Activated gamma-delta T cell treated with anti-CD3 and anti-CD28 coated beads, Interleukin-2, amount 50 U/mL, for 16 hours (primary cell): Measurements from ENCODE around the gene RPP38.

Experiments
- DNase-seq: peaks from one replicate; pipeline ENCODE4 v3.0.0-alpha.2; 2020; ENCODE audit warnings: low read depth

Gene RPP38

DNA sequence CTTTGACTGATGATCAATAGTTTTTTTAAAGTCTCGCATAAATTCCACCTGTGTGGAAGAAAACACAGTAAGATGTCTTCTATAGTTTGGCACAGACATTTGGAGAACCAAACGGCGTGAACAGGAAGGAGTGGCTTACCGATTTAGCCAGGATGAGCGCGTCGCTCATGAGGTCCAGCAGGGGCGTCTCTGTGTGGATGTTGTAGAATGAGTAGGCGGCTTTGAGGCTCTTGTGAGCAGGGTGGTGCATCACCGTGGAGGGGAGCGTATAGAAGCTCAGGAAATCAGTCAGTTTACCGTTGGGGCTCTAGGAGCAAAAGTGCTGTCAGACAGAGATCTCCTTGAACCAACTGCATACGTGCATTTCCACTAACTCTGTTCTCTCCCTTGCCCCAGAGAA, 15.5 kb downstream of the RPP38 start:
- no peak for DNase-seq

DNA sequence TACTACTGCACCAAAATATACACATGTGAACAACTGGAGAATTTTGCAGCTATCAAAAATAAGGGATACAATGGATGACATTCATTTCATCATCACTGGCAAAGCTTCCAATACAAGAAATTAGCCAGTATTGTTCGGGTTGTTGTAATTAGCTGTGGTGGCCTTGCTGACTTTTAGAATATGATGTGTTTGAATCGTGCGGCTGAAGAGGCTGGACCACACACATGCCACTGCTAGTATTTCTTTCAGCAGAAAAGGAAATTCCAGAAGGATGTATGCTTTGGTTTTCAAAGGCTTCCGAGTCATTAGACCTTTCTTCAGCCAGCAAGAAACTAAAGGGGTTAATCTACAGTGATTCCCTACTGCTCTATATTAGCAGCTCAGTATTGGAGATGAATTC, 16.6 kb downstream of the RPP38 start:
- no peak for DNase-seq

DNA sequence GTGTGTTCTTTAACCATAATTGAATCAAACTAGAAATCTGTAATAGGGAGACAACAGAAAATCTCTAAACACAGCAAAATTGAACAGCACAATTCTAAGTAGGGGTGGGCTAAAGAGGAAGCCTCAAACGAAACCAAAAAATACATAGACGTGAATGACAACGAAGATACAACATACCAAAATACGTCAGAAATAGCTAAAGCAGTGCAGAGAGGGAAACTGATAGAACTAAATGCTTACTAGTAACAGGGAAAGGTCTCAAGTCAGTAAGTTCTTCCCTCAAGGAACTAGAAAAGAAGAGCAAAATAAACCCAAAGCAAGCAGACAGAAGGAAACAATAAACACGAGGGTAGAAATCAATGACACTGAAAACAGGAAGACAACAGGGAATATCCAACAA, 19.1 kb downstream of the RPP38 start:
- no peak for DNase-seq

GRCh38 chr10:15118615-15119014, 21.5 kb downstream of the RPP38 start:
- no peak for DNase-seq

DNA sequence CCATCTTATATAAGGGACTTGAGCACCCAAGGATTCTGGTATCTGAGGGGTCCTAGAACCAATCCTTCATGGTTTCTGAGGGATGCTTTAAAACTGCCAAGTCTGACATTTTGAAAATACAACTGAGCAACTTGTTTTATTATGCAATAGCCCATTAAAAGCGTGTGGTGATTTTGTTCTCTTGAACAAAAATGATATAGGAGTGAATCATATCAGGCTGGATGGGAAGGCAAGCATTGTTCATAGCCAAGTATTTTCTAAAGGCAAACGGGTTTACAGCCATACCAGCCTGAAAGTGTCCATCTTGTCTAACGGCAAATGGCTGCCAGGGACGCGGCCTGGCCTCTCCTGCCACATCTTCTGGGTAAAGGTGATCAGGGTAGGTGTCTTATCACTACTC, 23.4 kb downstream of the RPP38 start:
- DNase-seq: no peak

DNA sequence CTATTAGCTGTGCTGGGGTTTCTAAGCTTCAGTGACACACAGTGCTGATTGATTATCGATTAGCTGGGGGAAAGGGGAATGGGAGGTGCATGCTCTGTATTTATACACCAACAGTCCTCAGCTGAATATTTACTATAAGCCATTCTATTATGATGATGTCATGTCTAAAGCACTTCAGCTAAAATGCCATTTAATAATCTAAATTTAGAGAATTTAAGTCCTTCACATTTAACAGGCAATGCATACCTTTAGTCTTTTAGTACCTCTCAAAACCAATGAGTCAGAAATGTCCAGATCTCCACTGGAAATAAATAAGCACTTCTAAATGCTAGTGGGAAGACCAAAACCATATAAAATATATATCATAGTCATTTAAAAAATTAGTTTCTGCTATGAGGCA, 24.6 kb downstream of the RPP38 start:
- DNase-seq: no peak

DNA sequence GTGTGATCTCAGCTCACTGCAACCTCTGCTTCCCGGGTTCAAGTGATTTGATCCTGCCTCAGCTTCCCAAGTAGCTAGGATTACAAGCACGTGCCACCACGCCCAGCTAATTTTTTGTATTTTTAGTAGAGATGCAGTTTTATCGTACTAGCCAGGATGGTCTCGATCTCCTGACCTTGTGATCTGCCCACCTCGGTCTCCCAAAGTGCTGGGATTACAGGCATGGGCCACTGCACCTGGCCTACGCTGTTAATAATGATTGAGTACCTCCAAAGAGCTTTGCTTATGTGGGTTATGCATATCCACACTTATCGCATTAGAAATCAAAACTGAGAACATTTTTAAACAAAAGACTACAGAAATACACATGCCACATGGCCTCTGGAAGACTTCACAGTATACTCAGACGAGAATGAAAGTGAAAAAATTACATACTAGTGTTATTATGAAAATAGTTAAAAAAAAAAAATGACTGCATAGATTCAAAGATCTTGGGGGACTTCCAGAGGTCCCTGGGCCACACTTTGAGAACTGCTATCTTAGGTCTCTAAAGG, 25.4 kb downstream of the RPP38 start:
- DNase-seq: no peak

DNA sequence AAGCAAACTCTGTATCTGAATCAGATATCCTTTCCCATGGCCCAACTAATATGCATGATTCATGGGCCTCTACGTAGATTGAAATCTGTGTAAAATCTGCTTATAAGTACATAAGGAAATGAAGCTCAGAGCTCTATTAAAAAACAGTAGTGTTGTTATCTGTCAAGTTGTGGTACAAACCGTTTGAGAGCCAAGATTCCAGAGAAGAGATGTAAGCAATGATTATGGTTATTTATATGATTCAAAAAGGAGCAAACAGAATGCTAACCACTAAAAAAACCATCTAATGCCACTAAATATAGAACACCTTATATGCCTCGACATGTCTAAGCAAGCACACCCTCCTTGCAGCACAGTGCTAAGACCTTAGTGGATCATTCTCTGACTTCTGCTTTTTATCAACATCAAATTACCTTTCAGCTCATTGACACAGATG, 26.6 kb downstream of the RPP38 start:
- no peak for DNase-seq

DNA sequence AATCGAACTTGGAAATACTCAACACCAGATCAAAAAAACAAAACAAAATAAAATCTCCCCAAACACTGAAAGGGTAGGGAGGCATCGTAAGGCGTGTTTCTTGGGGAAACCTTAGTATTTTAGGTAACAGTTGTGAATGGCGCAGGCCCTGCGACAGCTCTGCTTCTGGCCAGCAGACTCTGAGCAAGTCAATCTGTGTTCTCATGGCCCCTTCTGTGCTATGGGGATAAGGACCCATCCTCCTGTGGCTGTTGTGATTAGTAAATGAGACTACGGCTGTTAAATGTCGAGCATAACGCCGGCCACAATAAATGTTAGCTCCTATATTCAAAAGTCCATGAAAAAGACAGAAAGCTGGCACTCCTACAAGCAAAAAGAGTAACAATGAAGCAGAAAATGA, 27.0 kb downstream of the RPP38 start:
- DNase-seq: no peak

DNA sequence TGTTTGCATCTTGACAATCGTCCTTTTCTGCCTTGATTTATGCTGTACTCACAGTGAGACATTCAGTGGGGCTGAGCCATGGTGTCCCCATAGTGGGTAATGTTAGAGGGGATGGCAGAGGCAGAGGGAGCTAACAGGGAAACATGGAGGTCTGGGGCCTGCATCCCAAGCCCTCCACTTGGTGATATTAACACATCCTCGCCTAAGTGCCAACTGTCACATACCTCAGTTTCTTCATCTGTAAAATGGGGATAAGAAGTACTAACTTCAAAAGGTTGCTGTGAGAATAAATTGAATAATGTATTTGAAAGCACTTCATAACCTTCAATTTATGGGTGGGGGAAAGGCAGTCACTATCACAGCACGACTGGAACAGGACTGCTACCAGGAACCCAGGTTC, 27.8 kb downstream of the RPP38 start:
- no peak for DNase-seq

- DNase-seq: no peak
Observed at GRCh38 chr10:15131330-15131729, 34.2 kb downstream of the RPP38 start.

- no peak for DNase-seq
Observed at GRCh38 chr10:15136129-15137035, 39.2 kb downstream of the RPP38 start.

- DNase-seq: no peak
Observed at GRCh38 chr10:15137036-15137359, 39.8 kb downstream of the RPP38 start.

GRCh38 chr10:15137636-15138035, 40.5 kb downstream of the RPP38 start:
- DNase-seq: no peak

- no peak for DNase-seq
Observed at GRCh38 chr10:15140698-15141097, 43.5 kb downstream of the RPP38 start.

DNA sequence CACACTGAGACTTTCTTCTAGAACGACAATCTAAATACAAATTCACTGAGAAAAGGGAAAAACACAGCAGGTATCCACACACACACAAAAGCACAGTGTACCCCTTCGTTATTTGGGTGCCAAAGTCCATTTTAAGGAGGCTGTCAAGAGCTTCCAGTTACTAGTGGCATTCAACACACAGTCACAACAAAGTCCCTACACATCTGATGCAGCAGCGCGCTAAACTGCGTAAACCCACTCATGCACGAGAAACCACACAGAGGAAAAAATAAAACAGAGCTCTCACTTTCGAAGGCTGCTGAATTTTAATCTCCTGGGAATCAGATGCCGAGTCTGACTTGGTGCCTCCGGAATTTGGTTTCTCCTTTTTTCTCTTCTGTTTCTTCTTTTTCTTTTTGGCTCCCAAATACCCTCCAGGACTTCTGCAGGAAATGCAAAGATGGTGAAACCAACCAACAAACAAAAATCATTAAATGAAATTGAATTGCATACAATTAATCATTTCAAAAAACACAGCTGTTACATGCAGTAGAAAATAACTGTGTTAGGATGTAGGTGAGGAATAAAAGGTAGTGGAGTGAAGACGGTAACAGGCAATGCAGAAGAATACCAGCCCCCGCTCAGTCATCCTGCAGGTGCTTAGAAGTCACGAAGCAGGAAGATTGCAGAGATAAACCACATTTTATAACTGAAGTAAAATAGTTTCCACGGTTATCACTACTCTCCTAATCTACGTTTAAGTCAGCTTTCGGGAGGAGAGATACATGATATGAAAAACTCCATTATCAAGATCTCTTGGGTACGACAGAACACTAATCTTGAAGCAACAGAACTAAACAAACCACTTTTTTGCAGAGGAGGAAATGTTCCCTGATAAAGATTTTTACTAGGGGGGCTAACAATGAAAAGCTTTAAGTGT, 44.2 kb downstream of the RPP38 start:
- no peak for DNase-seq

- no peak for DNase-seq
Observed at GRCh38 chr10:15144788-15145187, 47.6 kb downstream of the RPP38 start.

GRCh38 chr10:15146366-15146765, 49.2 kb downstream of the RPP38 start:
- no peak for DNase-seq

- no peak for DNase-seq
Observed at GRCh38 chr10:15147594-15148392, 50.6 kb downstream of the RPP38 start.

- DNase-seq: no peak
Observed at GRCh38 chr10:15149042-15149771, 52.1 kb downstream of the RPP38 start.

DNA sequence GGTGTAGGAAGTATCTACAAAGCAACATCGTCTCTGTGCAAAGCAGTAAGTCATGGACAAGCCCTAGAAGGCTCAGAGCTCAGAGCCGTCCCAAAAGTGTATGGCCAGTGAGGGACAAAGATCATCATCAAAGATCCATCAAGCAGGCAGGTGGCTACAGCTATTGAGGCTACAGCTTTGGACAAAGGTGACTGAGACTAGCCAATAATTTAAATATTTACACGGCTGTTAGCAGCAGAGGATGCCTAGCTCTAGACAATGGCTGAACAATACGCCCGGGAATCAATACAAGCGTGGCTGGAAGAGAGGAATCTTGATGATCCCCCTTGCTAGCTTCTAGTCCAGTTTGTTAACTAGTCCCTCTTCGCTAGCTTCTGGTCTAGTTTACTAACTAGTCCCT, 53.4 kb downstream of the RPP38 start:
- DNase-seq: no peak
